Measurements from ENCODE around the gene GPR50. TPM values are rescaled to one million over a fixed set of nuclear protein-coding genes. Genes with fewer than 3 reads are reported as not detected.

GPR50 gene
- total and polyA plus RNA-seq, 2 of the 8 experiments (the other 6 are each of a cell fraction or from before 2014, with no cell fraction given) = 1.6 to 1.9 TPM

DNA sequence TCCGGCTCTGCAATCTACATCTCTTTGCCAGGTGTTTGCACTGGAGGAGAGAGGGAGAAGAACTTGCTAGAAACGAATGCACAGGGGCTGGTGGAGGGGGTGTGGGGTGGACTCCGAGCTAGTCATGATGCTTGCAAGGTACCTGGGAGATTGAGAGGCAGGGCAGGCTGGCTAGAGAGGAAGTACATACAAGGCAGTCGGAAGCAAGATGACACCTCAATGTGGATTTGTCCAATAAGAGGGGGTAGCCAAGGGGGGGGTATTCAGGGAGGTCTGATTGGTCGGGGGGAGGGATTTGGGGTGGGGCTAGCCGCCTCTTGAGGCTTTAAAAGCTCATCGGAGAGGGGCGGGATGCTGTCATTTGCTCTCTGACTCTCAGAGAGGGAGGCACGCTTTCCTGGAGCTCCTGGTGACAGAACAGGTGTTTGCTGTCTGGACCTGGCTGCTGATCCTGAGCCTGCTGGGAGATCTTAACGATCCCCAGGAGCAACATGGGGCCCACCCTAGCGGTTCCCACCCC, at the start of gene GPR50 (continued):
- TF ChIP-seq JUND (IDR thresholded peaks at IDR 0.05; ENCODE audit: low read length) = no peak
